ENCODE results near the gene FAM114A1. TPM values are rescaled to one million over a fixed set of nuclear protein-coding genes. Genes with fewer than 3 reads are reported as not detected.

The FAM114A1 gene
- total and polyA plus RNA-seq, 2 of the 8 experiments (the other 6 are each of a cell fraction or from before 2014, with no cell fraction given) = 9.5 to 12.0 TPM

DNA sequence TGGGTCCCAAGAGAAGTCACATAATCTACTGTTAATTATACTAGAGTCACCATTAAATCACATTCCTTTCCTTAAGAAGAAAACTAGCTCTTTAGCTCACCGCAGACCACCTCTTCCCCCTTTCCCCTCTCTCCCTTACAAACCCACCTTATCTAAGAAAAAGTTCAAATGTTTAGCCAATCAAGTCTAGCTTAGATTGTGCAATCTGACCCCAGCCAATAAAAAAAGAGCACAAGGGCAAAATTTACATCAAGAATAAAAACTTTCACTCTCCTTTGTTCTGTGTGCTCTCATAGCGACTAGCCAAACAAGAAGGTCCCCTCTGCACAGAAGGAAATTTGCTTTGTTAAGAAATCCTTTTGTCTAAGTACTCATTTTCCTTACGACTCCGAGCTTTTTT lies 88.4 kb downstream of the FAM114A1 start:
- Histone ChIP-seq H3K27me3 (replicated peaks in 1 of 4; ENCODE audit: control insufficient read depth in 3 of 4, extremely low read depth in 1 of 4, insufficient read depth in 3 of 4, low read length in 3 of 4) (no peaks in the 10 kb centered on the region), H2BK5ac (ENCODE audit: low read depth, low read length) (no peak overlapping the region), H3K4me3 (ENCODE audit: extremely low read depth in 1 of 4, insufficient read depth in 2 of 4, low read depth in 3 of 4, low read length in 4 of 4) (no peak overlapping the region), H4K20me1 (replicated peaks in 1 of 2; ENCODE audit: control insufficient read depth in 1 of 2, insufficient read depth in 2 of 2, low read length in 2 of 2) (no peaks in the 10 kb centered on the region), H3K9me3 (ENCODE audit: insufficient read depth in 2 of 2, low read depth in 1 of 2, low read length in 1 of 2) (no peaks in the 10 kb centered on the region), H3K4ac (replicated peaks; ENCODE audit: insufficient read length, low read depth, low read length) (no peak overlapping the region), H3K14ac (ENCODE audit: insufficient read length) (no peak overlapping the region), H3K4me1 (replicated peaks in 1 of 4; ENCODE audit: control insufficient read depth in 3 of 4, insufficient read depth in 4 of 4, low read length in 3 of 4) (no peaks in the 10 kb centered on the region), H3K23ac (ENCODE audit: insufficient read length) (no peak overlapping the region), H3K36me3 (ENCODE audit: control insufficient read depth in 2 of 4, insufficient read depth in 4 of 4, low read length in 3 of 4) (no peaks in the 10 kb centered on the region), H4K91ac (replicated peaks; ENCODE audit: insufficient read length, low read length) (no peak overlapping the region), H2BK20ac (ENCODE audit: low read length) (no peak overlapping the region), H3K4me2 (ENCODE audit: insufficient read depth in 1 of 2, low read depth in 2 of 2, low read length in 2 of 2) (no peak overlapping the region), H2AK5ac (ENCODE audit: low read depth, low read length) (no peak overlapping the region), H2BK120ac (replicated peaks; ENCODE audit: low read depth, low read length) (no peak overlapping the region), H3K79me1 (ENCODE audit: low read depth, low read length) (no peaks in the 10 kb centered on the region), H2BK15ac (ENCODE audit: low read length) (no peak overlapping the region), H2BK12ac (ENCODE audit: low read depth, low read length) (no peak overlapping the region), H3K9ac (replicated peaks in 1 of 4; ENCODE audit: extremely low read depth in 1 of 4, low read depth in 3 of 4, low read length in 3 of 4) (no peak overlapping the region), H3K18ac (ENCODE audit: extremely low read depth, low read length) (no peak overlapping the region), H3K56ac (replicated peaks; ENCODE audit: insufficient read length, low read depth, low read length) (no peak overlapping the region), H2AFZ (ENCODE audit: low read length) (peak overlapping the region; percentile 49; the same call in 1 of the 2 replicates), H3K27ac (ENCODE audit: low read depth, low read length) (no peak overlapping the region), H4K8ac (ENCODE audit: extremely low read depth, insufficient read depth, low read length) (no peak overlapping the region), H3K23me2 (ENCODE audit: low read depth, low read length) (no peaks in the 10 kb centered on the region), H3K79me2 (ENCODE audit: control insufficient read depth in 1 of 2, insufficient read depth in 2 of 2, low read length in 2 of 2) (no peaks in the 10 kb centered on the region), H4K5ac (ENCODE audit: insufficient read length, low read depth, low read length) (no peak overlapping the region)
- FAIRE-seq = no peak
- ChIA-PET CTCF (ENCODE audit: partially characterized antibody) (interaction anchor here (1.1 kb wide), 1 partner anchor 63 kb away, joined by 6 read pairs; no protein-coding TSS in a partner anchor), POLR2A (ENCODE audit: partially characterized antibody) (interaction anchor here (0.7 kb wide), 1 partner anchor 19 kb away, joined by 3 read pairs; no protein-coding TSS in a partner anchor)
- TF ChIP-seq, protein P1, sequence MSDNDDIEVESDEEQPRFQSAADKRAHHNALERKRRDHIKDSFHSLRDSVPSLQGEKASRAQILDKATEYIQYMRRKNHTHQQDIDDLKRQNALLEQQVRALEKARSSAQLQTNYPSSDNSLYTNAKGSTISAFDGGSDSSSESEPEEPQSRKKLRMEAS (IDR thresholded peaks at IDR 0.05) = no peak
- TF ChIP-seq CEBPB (IDR thresholded peaks at IDR 0.05; ENCODE audit: low read depth, low read length) = peak; percentile 85; the same call in 1 of the 2 replicates
- no peak for DNase-seq (ENCODE audit: low read depth in 1 of 2, low spot score in 2 of 2)
- 94 to 100% methylated on average over 1 to 4 of the region's 4 CpGs for WGBS, 2 experiments (ENCODE audit: extremely low coverage in 1 of 2, insufficient coverage in 1 of 2, insufficient read length in 1 of 2, insufficient replicate concordance in 2 of 2, low coverage in 1 of 2, low lambda C conversion rate in 2 of 2, missing lambda C conversion rate in 1 of 2)

Data from H1 (cell line).